Measurements from ENCODE around the gene ABLIM3.

ABLIM3 gene

GRCh38 chr5:149298842-149299404 is 157.6 kb downstream of the ABLIM3 start:
- TF ChIP-seq FOXP2 (optimal IDR thresholded peaks at IDR 0.05; ENCODE audit: borderline replicate concordance, extremely low read depth, extremely low read length, insufficient read depth): no peak
- TF ChIP-seq REST (IDR thresholded peaks at IDR 0.05; ENCODE audit: insufficient read depth in 1 of 2, low read depth in 2 of 2, low read length in 2 of 2): no peak
- no peak for TF ChIP-seq SIN3A (IDR thresholded peaks at IDR 0.05; ENCODE audit: borderline replicate concordance, insufficient read depth, low read length)
- TF ChIP-seq TAF1 (IDR thresholded peaks at IDR 0.05; ENCODE audit: borderline replicate concordance, insufficient read depth, low read length): no peak
- no peak for TF ChIP-seq POLR2AphosphoS5 (IDR thresholded peaks at IDR 0.05; ENCODE audit: low read depth, low read length)

GRCh38 chr5:149299451-149300054 is 158.3 kb downstream of the ABLIM3 start:
- TF ChIP-seq POLR2AphosphoS5 (IDR thresholded peaks at IDR 0.05; ENCODE audit: low read depth, low read length) (no peak), TAF1 (IDR thresholded peaks at IDR 0.05; ENCODE audit: borderline replicate concordance, insufficient read depth, low read length) (no peak), REST (IDR thresholded peaks at IDR 0.05; ENCODE audit: insufficient read depth in 1 of 2, low read depth in 2 of 2, low read length in 2 of 2) (no peak), FOXP2 (optimal IDR thresholded peaks at IDR 0.05; ENCODE audit: borderline replicate concordance, extremely low read depth, extremely low read length, insufficient read depth) (no peak), SIN3A (IDR thresholded peaks at IDR 0.05; ENCODE audit: borderline replicate concordance, insufficient read depth, low read length) (no peak)

- TF ChIP-seq REST (IDR thresholded peaks at IDR 0.05; ENCODE audit: insufficient read depth in 1 of 2, low read depth in 2 of 2, low read length in 2 of 2) (no peak), FOXP2 (optimal IDR thresholded peaks at IDR 0.05; ENCODE audit: borderline replicate concordance, extremely low read depth, extremely low read length, insufficient read depth) (no peak), SIN3A (IDR thresholded peaks at IDR 0.05; ENCODE audit: borderline replicate concordance, insufficient read depth, low read length) (no peak), TAF1 (IDR thresholded peaks at IDR 0.05; ENCODE audit: borderline replicate concordance, insufficient read depth, low read length) (no peak), POLR2AphosphoS5 (IDR thresholded peaks at IDR 0.05; ENCODE audit: low read depth, low read length) (no peak)
Observed at GRCh38 chr5:149300441-149300840, 159.1 kb downstream of the ABLIM3 start.

GRCh38 chr5:149301049-149301743 is 159.9 kb downstream of the ABLIM3 start:
- no peak for TF ChIP-seq TAF1 (IDR thresholded peaks at IDR 0.05; ENCODE audit: borderline replicate concordance, insufficient read depth, low read length)
- no peak for TF ChIP-seq SIN3A (IDR thresholded peaks at IDR 0.05; ENCODE audit: borderline replicate concordance, insufficient read depth, low read length)
- no peak for TF ChIP-seq FOXP2 (optimal IDR thresholded peaks at IDR 0.05; ENCODE audit: borderline replicate concordance, extremely low read depth, extremely low read length, insufficient read depth)
- TF ChIP-seq REST (IDR thresholded peaks at IDR 0.05; ENCODE audit: insufficient read depth in 1 of 2, low read depth in 2 of 2, low read length in 2 of 2): no peak
- TF ChIP-seq POLR2AphosphoS5 (IDR thresholded peaks at IDR 0.05; ENCODE audit: low read depth, low read length): no peak
